Brain microvascular endothelial cell (primary cell): ENCODE data around the gene EFEMP1.

Source experiments
- DNase-seq: peaks from one replicate; pipeline ENCODE4 v3.0.0-alpha.2; 2020
- H3K27ac ChIP-seq: fragments of 250-450 bp; sonication (Bioruptor Pico); 2 replicates; pipeline ENCODE4 v1.5.1; 2020; ENCODE audit warnings: mild to moderate bottlenecking, moderate library complexity
- H3K27me3 ChIP-seq: fragments of 250-450 bp; sonication (Bioruptor Pico); replicated peaks from 2 replicates; pipeline ENCODE4 v1.5.1; 2020; ENCODE audit warnings: mild to moderate bottlenecking
- H3K36me3 ChIP-seq: fragments of 250-450 bp; sonication (Bioruptor Pico); replicated peaks from 2 replicates; pipeline ENCODE4 v1.5.1; 2020; ENCODE audit warnings: mild to moderate bottlenecking
- H3K4me3 ChIP-seq: 2 replicates; pipeline ENCODE4 v1.5.1; 2011; ENCODE audit warnings: low read depth, mild to moderate bottlenecking, control low read depth, low read length, moderate library complexity
- CTCF ChIP-seq: IDR thresholded peaks from 2 replicates; pipeline ENCODE4 v1.5.1; 2011; ENCODE audit warnings: low read depth, mild to moderate bottlenecking, moderate library complexity, low read length, control low read depth, inconsistent platforms; ENCODE audit errors: missing control alignments
- in situ Hi-C: cut with HindIII; loops from 2 replicates; pipeline ENCODE4 v1.10.0; 2017; ENCODE audit warnings: low sequenced_read_pairs, low pct_ligation_motif_present

Gene EFEMP1

GRCh38 chr2:55946793-55947192 is 23.2 kb upstream of the EFEMP1 start:
- H3K36me3 ChIP-seq: no peaks in the 10 kb centered on the region
- no peak for TF ChIP-seq CTCF
- H3K4me3 ChIP-seq: no peak overlapping the region
- no peaks in the 10 kb centered on the region for H3K27me3 ChIP-seq
- H3K27ac ChIP-seq: no peak overlapping the region
- DNase-seq: no peak
- in situ Hi-C loops: no loop called here

- in situ Hi-C loops: no loop called here
- no peaks in the 10 kb centered on the region for H3K27me3 ChIP-seq
- TF ChIP-seq CTCF: no peak
- no peak overlapping the region for H3K27ac ChIP-seq
- H3K4me3 ChIP-seq: no peak overlapping the region
- no peak for DNase-seq
- H3K36me3 ChIP-seq: no peaks in the 10 kb centered on the region
These were observed 19.9 kb upstream of the EFEMP1 start for GRCh38 chr2:55943466-55943865.

GRCh38 chr2:55936351-55936750 is 12.8 kb upstream of the EFEMP1 start:
- DNase-seq: no peak
- in situ Hi-C loops: no loop called here
- no peak overlapping the region for H3K4me3 ChIP-seq

GRCh38 chr2:55934337-55934736 is 10.8 kb upstream of the EFEMP1 start:
- H3K36me3 ChIP-seq: no peaks in the 10 kb centered on the region
- no peak overlapping the region for H3K27ac ChIP-seq
- no peak for DNase-seq
- in situ Hi-C loops: no loop called here
- H3K27me3 ChIP-seq: peaks cover 5% of the 10 kb centered on the region
- no peak for TF ChIP-seq CTCF
- H3K4me3 ChIP-seq: no peak overlapping the region

More at GRCh38 chr2:55936351-55936750, 12.8 kb upstream of the EFEMP1 start:
- H3K27me3 ChIP-seq: peaks cover 3% of the 10 kb centered on the region
- H3K36me3 ChIP-seq: no peaks in the 10 kb centered on the region
- no peak overlapping the region for H3K27ac ChIP-seq
- no peak for TF ChIP-seq CTCF

GRCh38 chr2:55932843-55933242 is 9.3 kb upstream of the EFEMP1 start:
- Histone ChIP-seq H3K27me3 (peaks cover 5% of the 10 kb centered on the region), H3K4me3 (no peak overlapping the region), H3K27ac (no peak overlapping the region), H3K36me3 (no peaks in the 10 kb centered on the region)
- no peak for TF ChIP-seq CTCF
- no peak for DNase-seq
- in situ Hi-C loops: no loop called here

- in situ Hi-C loops: no loop called here
- no peaks in the 10 kb centered on the region for H3K36me3 ChIP-seq
- H3K27ac ChIP-seq: no peak overlapping the region
These were observed 7.7 kb upstream of the EFEMP1 start for GRCh38 chr2:55931281-55931680.

More at GRCh38 chr2:55931281-55931680, 7.7 kb upstream of the EFEMP1 start:
- no peak for TF ChIP-seq CTCF
- H3K27me3 ChIP-seq: peaks cover 5% of the 10 kb centered on the region
- H3K4me3 ChIP-seq: no peak overlapping the region
- no peak for DNase-seq
